Fibroblast of skin of right biceps (primary cell): ENCODE results near the gene BMP8A.
"Not testable (repeated sequence)": the region's sequence is repeated elsewhere in the genome, so short reads cannot be mapped to it uniquely, and the experiment has no call there.

Experiments used
- DNase-seq: peaks from one replicate; pipeline ENCODE4 v3.0.0-alpha.2; 2013

The BMP8A gene

GRCh38 chr1:39491146-39491921 lies at the start of gene BMP8A:
BMP8A (plus strand) TSS chr1:39491636; CDS start chr1:39491992, 356 bp downstream.
- DNase-seq = peak; percentile 16

DNA sequence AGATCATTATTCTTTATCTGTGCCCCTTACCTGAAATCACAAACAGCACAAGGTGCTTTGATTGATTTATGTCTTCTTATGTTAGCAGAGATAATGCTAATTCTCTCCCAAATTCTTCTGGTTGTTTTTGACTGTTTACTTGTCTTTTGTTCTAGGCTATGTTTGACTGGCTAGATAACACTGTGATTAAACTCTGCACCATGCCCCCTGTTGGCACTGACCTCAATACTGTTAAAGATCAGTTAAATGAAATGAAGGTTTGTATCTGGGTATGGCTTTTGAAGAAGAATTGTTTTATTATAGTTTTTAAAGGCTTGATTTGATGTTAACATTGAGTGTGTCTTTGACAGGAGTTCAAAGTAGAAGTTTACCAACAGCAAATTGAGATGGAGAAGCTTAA lies 49.6 kb upstream of the BMP8A start:
- no peak for DNase-seq

GRCh38 chr1:39445573-39445972 lies 45.9 kb upstream of the BMP8A start:
- no peak for DNase-seq

- DNase-seq = no peak
Measured at GRCh38 chr1:39446986-39447567, 44.4 kb upstream of the BMP8A start.

GRCh38 chr1:39450041-39450440 lies 41.4 kb upstream of the BMP8A start:
- DNase-seq = not testable (repeated sequence)

DNA sequence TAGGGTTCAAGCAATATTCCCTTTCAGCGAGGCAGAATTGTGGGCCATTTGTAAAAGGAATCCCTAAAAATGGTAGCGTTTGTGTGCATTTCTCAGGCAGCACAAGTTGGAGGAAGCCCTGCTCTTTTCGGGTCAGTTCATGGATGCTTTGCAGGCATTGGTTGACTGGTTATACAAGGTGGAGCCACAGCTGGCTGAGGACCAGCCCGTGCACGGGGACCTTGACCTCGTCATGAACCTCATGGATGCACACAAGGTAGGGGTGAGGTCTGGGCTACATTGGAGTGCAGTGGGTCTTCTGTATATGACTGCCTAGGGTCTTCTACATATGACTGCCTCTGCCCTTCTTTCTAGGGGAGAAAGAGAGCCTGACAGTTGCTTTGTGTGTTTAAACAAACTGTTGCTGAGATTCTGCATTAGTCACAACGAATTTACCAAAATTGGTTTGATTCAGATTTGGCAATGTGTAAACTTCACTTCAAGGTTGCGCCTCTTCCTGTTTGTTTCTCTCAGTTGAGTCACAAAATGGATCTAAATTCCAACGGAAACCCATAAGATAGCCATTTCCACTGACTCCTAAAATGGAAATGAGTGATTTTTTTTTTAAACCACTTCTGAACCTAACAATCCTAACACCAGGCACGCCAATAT lies 40.4 kb upstream of the BMP8A start:
- peak; percentile 35 for DNase-seq

- no peak for DNase-seq
Measured at GRCh38 chr1:39452081-39452480, 39.4 kb upstream of the BMP8A start.

DNA sequence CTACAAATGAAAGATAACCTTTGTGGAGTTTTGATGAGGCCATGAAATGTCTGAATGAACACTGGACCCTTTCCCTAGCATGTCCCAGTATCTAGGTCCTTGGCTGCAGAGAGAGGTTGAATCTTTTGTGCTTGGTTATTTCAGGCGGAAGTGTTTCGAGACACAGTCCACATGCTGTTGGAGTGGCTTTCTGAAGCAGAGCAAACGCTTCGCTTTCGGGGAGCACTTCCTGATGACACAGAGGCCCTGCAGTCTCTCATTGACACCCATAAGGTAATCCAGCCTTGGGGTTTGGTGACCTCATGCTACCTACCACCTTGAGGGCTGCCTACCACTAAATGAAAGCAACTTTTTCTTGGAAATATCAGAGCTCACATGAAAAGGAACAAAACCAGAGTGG lies 38.9 kb upstream of the BMP8A start:
- no peak for DNase-seq

GRCh38 chr1:39453603-39454002 lies 37.8 kb upstream of the BMP8A start:
- DNase-seq = peak; percentile 6

DNA sequence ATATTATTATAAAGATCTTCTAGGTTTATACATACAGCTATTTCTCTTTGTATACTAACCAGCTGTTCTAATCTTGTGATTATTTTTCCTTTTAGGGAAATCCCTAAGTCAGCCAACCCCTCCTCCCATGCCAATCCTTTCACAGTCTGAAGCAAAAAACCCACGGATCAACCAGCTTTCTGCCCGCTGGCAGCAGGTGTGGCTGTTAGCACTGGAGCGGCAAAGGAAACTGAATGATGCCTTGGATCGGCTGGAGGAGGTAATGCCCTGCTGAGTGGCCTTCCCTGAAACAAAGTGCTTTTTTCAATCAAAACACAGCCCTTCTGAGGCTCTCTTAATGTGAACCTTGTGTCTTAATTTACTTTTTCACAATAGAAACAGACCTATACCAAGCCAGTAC lies 32.4 kb upstream of the BMP8A start:
- no peak for DNase-seq

DNA sequence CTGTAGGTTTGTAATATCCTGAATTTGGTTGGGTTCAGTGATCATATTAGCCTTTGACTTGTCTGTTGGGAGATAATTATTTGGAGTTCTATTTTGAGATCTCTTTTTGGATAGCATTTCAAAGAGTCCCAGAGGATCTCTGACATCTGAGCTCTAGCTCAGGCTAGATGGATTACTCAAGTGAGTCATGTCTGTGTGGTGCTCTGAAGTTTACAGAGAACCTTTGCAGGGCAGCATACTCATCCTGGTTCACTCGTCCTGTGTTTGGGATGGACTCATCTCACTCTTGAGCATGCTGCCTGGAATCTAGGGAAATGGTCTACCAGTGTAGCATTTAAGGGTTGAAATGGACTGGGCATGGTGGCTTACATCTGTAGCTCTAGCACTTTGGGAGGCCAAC lies 29.4 kb upstream of the BMP8A start:
- DNase-seq = peak; percentile 36

DNA sequence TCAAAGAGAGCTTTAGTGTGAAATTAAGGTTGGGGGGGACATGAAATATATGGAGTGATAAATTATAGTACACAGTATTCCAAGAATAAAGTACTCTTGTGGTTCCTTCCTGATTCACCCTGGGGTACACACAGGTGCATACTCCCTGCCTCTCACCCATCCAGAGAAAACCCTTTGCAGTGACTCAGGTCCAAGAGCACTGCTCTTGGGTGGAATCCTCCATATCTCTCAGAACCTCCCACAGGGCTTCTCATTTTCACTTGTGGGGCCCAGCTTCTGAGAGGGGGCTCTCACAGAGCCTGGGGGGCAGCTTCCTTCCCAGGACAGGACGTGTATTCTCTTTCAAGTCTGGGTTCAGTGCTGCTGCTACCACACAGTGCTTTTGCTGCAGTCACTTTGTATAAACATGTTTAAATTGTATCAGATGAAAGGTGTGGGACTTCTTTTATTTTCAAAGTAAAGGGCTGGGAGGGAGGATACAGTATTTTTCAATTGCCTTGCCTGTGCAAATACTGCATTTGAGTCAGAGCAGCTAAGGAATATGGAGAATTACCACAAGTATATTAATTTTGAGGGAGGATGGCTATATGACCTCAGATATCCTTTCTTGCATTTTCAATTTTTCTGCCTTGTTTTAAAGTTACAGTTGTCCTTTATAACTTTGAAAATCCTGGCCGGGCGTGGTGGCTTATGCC lies 24.9 kb upstream of the BMP8A start:
- no peak for DNase-seq

DNA sequence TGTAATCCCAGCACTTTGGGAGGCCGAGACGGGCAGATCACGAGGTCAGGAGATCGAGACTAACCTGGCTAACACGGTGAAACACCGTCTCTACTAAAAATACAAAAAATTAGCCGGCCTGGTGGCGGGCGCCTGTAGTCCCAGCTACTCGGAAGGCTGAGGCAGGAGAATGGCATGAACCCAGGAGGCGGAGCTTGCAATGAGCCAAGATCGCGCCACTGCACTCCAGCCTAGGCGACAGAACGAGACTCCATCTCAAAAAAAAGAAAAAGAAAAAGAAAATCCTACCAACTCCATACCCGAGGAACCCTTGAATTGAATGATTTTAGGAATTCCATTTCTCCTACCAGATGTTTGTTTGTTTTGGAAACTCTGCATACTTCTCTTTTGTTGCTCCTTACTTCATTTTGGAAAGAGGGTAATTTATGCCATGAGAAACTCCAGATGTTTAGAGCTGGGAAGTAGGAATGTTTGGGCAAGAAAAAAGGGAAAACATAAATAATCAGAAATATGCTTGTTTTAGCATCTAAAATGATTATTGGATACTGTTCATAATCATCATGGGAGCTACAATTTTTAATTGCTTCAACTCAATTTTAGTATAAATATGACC lies 24.2 kb upstream of the BMP8A start:
- DNase-seq = not testable (repeated sequence)

DNA sequence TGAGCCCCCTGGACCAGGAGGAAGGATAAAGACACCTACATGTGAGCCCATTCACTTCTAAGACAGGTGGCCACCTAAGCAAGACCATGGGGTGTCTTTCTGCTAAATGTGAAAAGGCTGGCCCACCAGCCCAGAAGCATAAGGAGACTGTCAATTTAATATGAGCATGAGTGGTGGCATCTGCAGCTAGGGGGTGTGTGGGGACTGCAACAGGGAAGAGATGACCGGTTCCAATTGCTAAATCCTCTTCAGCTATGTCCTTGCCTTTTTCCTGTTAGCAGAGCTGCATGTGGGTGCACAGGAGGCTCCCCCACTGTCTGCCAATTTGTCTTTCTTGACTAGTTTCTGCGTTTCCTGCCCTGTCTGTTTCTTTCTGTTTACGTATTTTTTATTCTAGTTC lies 22.3 kb upstream of the BMP8A start:
- no peak for DNase-seq

- DNase-seq = no peak
Measured at GRCh38 chr1:39470040-39470439, 21.4 kb upstream of the BMP8A start.

DNA sequence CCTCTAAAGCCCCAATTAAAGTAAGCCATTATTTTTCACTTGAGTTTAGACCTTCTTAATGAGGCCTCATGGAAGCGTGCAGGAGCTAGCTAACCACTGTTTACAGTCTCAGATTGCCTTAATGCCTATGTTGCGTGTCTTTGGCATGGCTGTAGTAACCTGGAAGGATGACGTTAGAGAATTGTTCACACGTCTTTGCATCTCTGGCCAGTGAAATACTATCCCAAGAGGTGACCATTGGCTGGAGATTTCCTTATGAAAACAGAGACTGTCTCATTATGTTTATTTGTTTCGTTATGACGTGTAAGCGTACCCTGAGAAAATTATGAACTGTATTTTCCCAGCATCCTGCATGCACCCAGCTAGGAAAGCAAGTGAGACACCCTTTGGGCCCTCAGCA lies 18.6 kb upstream of the BMP8A start:
- DNase-seq = no peak

DNA sequence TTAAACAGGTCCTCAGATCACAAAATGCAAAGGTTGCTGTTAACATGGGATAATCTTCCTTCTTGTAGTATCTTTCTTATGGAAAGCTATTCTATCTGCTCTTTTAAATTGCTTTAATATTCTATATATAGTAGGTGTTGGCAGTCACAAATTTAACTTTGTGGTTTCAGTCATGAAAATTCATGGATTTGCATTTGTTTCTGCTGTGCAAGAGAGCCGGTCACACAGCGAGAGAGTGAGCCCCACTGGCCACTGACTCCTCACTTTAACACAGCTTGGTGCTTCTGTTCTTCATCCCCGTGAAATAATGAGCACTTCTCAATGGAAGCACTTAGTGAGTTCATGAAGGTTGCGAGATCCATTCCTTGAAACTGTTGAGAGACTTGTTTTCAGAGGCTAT lies 18.1 kb upstream of the BMP8A start:
- DNase-seq = no peak

DNA sequence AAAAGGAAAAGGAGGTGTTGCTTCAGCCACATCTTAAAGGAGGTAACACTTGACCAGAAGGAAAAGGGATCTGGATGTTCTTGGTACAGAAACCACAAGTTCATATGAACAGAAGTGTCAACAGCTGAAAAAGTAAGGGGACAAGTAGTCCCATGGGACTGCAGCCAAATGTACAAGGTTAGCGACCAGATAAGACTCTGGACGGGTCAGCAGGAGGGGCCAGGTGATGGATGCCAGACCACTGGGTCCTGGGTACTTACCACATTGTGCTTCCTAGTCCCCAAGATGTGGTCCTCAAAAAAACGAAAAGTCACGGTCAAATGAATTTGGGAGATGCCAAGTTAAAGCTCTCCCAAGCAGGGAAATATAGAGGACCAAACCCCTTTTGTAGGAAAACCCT lies 16.6 kb upstream of the BMP8A start:
- DNase-seq = no peak

DNA sequence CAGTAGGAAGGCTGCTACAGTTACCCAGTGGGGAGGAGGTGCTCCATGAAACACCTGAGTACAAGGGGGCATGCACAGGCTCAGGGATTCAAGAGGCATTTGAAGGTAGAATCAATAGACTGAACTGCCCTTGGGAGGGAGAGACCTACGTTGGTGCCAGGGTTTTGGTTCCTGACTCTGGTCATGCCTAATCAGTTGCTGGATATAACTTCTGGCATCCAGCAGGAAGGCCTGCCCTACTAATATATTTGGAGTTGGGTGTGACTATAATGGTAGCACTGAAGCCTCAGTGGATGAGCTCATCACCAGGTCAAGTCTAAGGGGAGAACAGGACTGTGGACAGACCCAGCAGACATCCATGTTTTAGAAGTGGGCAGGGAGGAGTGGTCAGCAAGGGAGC lies 15.9 kb upstream of the BMP8A start:
- DNase-seq = not testable (repeated sequence)

GRCh38 chr1:39478126-39478915 lies 13.1 kb upstream of the BMP8A start:
- no peak for DNase-seq

DNA sequence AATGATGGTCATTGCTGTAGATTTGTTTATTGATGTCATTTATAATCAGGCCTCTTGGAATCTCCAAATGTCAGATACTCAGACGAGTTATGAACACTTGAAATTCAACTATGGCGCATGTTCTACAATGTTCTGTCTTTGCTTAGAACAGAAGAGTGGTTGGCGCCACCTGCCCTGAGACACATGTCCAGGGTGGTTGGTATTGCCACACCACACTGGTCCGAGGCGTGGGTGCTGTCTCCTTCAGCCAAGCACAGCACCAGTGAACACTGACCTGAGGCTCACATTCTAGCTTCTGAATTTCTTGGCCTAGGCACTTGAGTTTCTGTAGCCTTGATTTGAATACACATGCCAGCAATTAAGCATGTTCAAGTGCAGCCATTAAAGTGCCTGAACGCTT lies 10.1 kb upstream of the BMP8A start:
- DNase-seq = no peak

DNA sequence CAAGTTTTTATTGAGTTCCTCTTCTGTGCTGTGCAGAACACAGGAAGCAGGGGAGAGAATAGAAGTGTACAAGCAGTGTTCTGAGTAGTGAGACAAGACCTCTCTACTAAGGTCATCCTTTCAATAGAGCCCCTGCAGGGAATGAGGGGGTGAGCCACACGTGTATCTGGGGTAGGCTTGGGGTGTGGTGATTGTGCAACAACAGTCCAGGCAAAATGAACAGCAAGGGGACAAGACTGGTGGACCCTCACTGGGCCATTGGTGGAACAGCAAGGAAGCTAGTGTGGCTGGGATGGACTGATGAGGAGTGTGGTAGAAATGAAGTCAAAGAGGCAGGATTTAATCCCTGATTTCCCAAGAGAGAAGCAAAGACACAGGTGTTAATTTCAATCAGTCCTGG lies 8.2 kb upstream of the BMP8A start:
- no peak for DNase-seq
